ENCODE data around the gene TBX6.
"Not testable (repeated sequence)": the region's sequence is repeated elsewhere in the genome, so short reads cannot be mapped to it uniquely, and the experiment has no call there.

TBX6 gene, protein sequence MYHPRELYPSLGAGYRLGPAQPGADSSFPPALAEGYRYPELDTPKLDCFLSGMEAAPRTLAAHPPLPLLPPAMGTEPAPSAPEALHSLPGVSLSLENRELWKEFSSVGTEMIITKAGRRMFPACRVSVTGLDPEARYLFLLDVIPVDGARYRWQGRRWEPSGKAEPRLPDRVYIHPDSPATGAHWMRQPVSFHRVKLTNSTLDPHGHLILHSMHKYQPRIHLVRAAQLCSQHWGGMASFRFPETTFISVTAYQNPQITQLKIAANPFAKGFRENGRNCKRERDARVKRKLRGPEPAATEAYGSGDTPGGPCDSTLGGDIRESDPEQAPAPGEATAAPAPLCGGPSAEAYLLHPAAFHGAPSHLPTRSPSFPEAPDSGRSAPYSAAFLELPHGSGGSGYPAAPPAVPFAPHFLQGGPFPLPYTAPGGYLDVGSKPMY

DNA sequence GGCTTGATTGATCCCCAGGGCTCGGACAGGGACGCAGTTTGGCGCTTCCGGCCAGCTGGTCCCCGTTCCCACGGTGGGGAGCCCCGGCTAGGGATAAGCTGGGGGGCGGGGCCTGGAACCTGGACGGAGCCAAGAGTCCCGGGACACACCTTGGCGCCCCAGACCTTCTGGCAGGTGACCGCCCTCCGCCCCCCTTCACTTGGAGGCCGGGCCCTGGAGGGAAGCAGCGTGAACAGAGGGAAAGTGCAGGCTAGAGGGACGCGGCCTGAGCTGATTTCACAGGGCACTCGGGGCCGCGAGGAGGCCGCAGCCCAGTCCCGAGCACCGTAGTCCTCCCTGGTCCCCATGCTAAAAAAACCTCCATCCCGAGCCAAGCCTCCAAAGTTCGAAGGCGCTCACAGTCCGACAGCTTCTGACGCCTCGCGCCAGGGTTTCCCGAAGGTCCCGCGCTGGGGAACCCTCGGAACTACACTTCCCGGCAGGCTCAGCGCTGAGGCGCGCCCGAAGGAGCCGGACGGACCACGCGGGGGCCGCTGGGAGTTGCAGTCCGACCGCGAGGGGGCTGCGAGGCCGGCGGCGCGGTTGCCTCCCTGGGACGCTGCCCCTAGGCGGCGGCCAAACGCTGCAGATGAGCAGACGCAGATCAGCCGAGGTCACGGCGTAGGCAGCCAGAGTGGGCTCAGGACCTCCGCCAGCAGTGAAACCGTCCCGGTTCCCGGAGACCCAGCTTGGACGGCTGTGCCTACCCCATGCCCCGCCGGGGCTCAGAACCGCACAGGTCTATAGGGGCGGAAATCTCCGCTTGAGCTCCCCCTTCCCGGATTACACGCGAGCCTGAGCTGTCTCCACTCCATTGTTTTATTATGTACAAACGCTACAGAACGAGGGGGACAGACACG, at the start of gene TBX6:
TSS of gene TBX6 (minus strand) at position 451 of the 899 bp plus-strand sequence. CDS start 731 bp downstream, outside the sequence.
- peak; percentile 94 for DNase-seq

DNA sequence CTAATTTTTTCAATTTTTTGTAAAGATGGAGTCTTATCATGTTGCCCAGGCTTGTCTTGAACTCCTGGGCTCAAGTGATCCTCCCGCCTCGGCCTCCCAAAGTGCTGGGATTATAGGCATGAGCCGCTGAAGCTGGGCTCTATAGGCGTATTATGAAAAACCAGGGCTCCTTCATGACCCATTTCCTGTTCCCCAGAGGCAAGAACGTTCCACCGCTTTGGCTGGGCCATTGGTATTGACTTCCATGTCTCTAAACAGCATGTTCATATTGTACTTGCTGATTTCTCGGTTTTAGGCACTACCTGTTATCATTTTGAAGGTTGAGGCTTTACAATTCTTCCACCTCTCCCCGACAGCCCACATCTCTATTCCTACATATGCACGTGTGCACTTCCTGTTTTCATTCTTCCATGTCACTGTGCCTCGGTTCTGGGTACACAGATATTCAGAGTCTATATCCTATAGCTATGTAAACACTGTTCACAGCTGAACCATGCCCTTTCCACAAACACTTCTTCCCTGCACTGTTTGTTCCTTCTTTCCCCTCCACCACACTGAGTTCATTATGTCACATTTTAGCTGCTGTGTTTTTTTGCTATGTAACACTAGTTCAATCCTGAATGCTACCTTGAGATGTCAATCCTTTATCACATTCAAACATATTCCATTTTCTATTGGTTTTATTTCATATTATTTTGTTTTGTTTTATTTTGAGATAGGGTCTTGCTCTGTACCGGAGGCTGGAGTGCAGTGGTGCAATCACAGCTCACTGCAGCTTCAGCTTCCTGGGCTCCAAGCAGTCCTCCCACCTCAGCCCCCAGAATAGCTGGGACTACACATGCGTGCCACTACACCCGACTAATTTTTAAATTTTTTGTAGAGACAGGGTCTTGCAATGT, 48.1 kb upstream of the TBX6 start:
- DNase-seq: no peak

GRCh38 chr16:30137897-30138296, 46.2 kb upstream of the TBX6 start:
- no peak for DNase-seq

GRCh38 chr16:30136971-30137605, 45.4 kb upstream of the TBX6 start:
- DNase-seq: no peak

DNA sequence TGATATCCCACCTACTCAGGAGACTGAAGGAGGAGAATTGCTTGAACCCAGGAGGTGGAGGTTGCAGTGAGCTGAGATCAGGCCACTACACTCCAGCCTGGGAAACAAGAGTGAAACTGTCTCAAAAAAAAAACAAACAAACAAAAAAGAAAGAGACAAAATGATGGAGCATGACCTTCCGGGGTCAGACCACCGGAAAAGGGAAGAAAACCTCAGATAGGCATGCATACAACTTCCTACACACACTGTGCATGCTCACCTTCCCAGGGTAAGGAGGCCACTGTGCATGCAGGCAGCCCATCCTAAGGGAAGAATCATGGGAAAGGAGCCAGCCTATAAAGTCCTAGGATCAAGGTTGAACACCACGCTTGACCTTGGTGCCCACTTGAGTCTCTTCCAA, 40.9 kb upstream of the TBX6 start:
- DNase-seq: no peak

- DNase-seq: no peak
These were observed 40.2 kb upstream of the TBX6 start for GRCh38 chr16:30131869-30132475.

GRCh38 chr16:30127993-30128392, 36.3 kb upstream of the TBX6 start:
- DNase-seq: no peak

DNA sequence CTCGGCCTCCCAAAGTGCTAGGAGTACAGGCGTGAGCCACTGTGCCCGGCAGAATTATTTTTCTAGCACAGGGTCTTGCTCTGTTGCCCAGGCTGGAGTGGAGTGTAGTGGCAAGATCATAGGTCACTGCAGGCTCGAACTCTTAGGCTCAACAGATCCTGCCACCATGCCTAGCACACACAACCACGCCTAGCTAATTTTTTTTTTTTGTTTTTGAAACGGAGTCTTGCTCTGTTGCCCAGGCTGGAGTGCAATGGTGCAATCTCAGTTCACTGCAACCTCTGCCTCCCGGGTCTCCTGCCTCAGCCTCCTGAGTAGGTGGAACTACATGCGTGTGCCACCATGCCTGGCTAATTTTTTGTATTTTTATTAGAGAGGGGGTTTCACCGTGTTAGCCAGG, 34.0 kb upstream of the TBX6 start:
- not testable (repeated sequence) for DNase-seq

- no peak for DNase-seq
These were observed 33.3 kb upstream of the TBX6 start for GRCh38 chr16:30124985-30125379.

GRCh38 chr16:30122604-30123160, 31.0 kb upstream of the TBX6 start:
- DNase-seq: peak; percentile 20

- no peak for DNase-seq
These were observed 30.2 kb upstream of the TBX6 start for GRCh38 chr16:30121741-30122571.

DNA sequence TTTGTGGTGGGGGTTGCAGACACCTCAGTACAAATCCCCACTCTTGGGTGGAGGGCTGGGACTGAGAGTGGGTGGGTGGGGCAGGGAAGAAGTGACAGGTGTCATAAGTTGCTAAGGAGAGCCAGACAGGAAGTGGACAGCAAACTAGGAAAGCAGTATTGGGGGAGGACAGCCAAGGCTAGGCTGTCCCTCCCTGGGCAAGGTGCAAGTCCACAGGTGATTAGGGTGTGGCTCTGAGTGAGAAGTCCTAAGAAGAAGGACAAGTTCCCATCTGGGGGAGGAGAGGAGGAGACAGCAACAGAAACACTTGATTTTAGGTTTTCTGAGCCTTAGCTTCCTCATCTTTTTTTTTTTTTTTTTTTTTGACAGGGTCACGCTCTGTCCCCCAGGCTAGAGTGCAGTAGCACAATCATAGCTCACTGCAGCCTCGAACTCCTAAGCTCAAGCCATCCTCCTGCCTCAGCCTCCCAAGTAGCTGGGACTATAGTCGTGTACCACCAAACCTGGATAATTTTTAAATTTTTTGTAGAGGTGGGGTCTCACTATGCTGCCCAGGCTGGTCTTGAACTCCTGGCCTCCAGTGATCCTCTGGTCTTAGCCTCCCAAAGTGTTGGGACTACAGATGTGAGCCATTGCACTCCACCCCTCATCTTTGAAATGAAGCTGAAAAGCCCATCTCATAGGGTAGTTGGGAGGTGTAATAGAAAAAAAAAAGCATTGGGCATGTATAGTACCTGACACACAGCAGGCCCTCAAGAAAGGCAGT, 28.8 kb upstream of the TBX6 start:
- DNase-seq: no peak

GRCh38 chr16:30119428-30119827, 27.7 kb upstream of the TBX6 start:
- DNase-seq: no peak

DNA sequence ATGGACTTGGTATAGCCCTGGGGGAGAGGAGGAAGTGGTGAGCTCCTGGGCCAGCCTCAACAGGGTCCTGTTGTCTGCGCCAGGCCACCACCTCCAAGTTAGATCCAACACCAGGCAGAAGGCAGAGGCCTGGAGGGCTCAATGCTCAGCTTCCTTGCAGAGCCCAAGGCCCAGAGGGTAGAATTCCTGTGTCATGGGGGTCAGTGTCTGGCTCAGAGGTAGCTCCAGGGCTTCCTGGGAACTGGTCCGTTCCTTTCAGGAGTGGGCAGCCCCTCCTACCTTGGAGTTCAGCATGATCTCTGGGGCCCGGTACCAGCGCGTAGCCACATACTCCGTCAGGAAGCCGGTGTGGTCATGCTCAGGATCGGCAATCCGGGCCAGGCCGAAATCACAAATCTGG, 26.0 kb upstream of the TBX6 start:
- DNase-seq: no peak

DNA sequence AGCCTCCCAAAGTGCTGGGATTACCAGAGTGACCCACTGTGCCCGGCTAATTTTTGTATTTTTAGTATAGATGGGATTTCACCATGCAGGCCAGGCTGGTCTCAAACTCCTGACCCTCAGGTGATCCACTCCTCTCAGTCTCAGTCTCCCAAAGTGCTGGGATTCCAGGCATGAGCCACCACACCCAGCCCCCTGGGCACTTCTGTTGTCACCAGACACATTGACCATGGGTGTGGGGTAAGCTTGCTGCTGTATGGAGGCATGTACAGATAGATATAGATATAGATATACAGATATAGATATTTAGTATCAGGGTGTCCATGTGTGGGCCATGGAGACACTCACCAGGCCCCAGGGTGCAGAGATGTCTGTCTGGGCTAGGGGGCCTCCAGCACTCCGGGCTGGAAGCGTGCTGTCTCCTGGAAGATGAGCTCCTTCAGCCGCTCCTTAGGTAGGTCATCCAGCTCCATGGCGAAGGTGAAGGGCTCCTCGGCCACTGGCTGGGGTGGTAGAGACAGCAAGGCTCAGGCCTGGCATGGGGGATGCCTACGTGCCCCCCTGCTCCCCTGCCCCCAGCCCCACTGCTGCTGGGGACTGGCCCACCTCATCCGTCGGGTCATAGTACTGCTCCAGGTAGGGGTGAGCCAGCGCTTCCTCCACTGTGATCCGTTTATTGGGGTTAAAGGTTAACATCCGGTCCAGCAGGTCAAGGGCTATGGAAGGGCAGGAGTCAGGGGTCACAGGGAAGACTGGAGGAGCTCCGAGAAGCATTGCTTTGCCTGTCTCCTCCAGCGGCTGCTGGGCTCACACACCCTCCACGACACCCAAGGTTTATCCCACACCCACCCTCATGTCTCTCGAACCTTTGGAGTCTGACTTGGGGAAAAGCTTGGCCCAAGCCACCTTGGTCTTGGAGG, 24.8 kb upstream of the TBX6 start:
- no peak for DNase-seq

DNA sequence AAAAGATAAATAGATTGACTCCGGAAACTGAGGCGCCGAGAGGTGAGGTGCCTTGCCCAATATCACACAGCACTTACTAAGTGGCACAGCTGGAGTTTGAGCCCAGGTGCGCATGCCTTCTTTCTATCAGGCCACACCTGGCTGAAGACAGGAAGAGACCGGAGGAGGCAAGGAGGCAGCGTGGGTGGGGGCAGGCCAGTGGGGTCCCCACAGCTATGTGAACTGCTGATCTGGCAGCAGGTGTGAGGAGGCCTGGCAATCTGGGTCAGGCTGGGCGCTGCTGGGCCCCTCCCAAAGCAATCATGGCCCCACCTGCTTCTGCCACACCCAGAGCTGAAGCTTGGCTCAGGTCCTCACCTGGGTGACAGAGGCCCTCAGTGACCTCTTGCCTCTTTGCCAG, 23.5 kb upstream of the TBX6 start:
- DNase-seq: no peak

DNA sequence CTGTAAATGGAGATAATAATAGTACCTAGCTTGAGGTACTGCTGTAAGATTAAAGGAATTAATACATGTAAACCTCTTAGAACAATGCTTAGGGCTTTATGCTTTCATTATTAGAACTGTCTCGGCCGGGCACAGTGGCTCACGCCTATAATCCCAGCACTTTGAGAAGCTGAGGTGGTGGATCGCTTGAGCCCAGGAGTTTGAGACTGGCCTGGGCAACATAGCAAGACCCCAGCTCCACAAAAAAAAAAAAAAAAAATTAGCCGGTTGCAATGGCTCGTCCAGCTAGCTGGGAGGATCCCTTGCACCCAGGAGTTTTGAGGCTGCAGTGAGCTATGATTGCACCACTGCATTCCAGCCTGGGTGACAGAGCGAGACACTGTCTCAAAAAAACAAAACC, 23.1 kb upstream of the TBX6 start:
- DNase-seq: not testable (repeated sequence)

DNA sequence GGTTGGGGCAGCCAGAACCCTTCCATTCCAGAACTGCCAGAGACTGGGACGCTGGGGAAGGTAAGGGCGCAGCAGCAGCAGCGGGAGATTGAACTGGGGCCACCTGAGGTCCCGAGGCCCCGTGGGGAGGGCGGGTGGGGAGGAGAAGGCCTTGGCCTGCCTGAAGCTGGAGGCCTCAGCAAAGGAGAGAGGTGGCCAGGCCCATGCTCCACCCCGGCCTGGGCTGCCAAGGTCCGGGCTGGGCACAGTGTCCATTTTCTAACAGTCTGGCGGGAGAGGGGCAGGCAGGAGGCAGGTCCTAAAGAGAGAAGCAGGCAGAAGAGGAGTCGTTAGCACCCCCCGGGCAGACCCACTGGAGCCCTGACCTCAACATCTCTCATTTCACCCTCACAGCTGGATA, 22.7 kb upstream of the TBX6 start:
- DNase-seq: no peak
